Hematopoietic multipotent progenitor cell treated with erythropoietin and hydrocortisone succinate and interleukin-3 and kit ligand, for 17 days (in vitro differentiated cells): ENCODE data around the gene TCF4.

ENCODE experiments used
- DNase-seq: peaks from one replicate; pipeline ENCODE4 v3.0.0-alpha.2; 2015; ENCODE audit warnings: low spot score

The TCF4 gene

GRCh38 chr18:55588111-55588869 lies at the start of gene TCF4:
TSS of gene TCF4 (minus strand) at chr18:55588192. CDS start at chr18:55587116, 1,076 bp downstream.
- peak; percentile 42 for DNase-seq

- no peak for DNase-seq
Measured at GRCh38 chr18:55637204-55637603, 49.2 kb upstream of the TCF4 start.

GRCh38 chr18:55635439-55635838 lies 47.4 kb upstream of the TCF4 start:
- DNase-seq = no peak

GRCh38 chr18:55634545-55634944 lies 46.6 kb upstream of the TCF4 start:
- DNase-seq = no peak

- DNase-seq = no peak
Measured at GRCh38 chr18:55633032-55633431, 45.0 kb upstream of the TCF4 start.

- DNase-seq = no peak
Measured at GRCh38 chr18:55629133-55629532, 41.1 kb upstream of the TCF4 start.

GRCh38 chr18:55627007-55627406 lies 39.0 kb upstream of the TCF4 start:
- DNase-seq = no peak

- DNase-seq = no peak
Measured at GRCh38 chr18:55625901-55626300, 37.9 kb upstream of the TCF4 start.

GRCh38 chr18:55623626-55624025 lies 35.6 kb upstream of the TCF4 start:
- no peak for DNase-seq

- DNase-seq = no peak
Measured at GRCh38 chr18:55610506-55610905, 22.5 kb upstream of the TCF4 start.

GRCh38 chr18:55609160-55609825 lies 21.3 kb upstream of the TCF4 start:
- no peak for DNase-seq

GRCh38 chr18:55608497-55608896 lies 20.5 kb upstream of the TCF4 start:
- DNase-seq = no peak

- DNase-seq = no peak
Measured at GRCh38 chr18:55607773-55608172, 19.8 kb upstream of the TCF4 start.

GRCh38 chr18:55605733-55606338 lies 17.8 kb upstream of the TCF4 start:
- DNase-seq = no peak

- no peak for DNase-seq
Measured at GRCh38 chr18:55603775-55604174, 15.8 kb upstream of the TCF4 start.

- DNase-seq = no peak
Measured at GRCh38 chr18:55593888-55594287, 5.9 kb upstream of the TCF4 start.

- no peak for DNase-seq
Measured at GRCh38 chr18:55592572-55592971, 4.6 kb upstream of the TCF4 start.

GRCh38 chr18:55592106-55592505 lies 4.1 kb upstream of the TCF4 start:
- DNase-seq = no peak

- DNase-seq = peak; percentile 88
Measured at GRCh38 chr18:55589625-55590291, 1.8 kb upstream of the TCF4 start.

GRCh38 chr18:55588870-55589595 lies 1.0 kb upstream of the TCF4 start:
- DNase-seq = peak; percentile 40

GRCh38 chr18:55587418-55588110 lies 428 bp downstream of the TCF4 start:
- DNase-seq = peak; percentile 21
